Endothelial cell of umbilical vein (primary cell): Measurements from ENCODE around the gene TLE3. TPM values are rescaled to one million over a fixed set of nuclear protein-coding genes. Genes with fewer than 3 reads are reported as not detected.

Source experiments
- BruUV-seq: library from RNA; stranded (reverse); fragments of 400-500 nt; replicated peaks from 2 replicates; lab custom pipeline; 2021; lab: Mats Ljungman, UMichigan
- CTCF ChIA-PET: fragments of 300-600, 350-600 bp; sonication (Branson Sonifier 250); formaldehyde crosslinking; loops from one replicate; lab custom pipeline; 2021; ENCODE audit warnings: antibody characterized with exemption, inconsistent platforms; lab: Charles Lee
- POLR2A ChIA-PET: fragments of 300-600, 350-600 bp; sonication (Branson Sonifier 250); formaldehyde crosslinking; loops from one replicate; lab custom pipeline; 2021; ENCODE audit warnings: antibody characterized with exemption, inconsistent platforms; lab: Charles Lee
- DNase-seq: peaks from one replicate; pipeline ENCODE4 v3.0.0-alpha.2; 2011; ENCODE audit warnings: low read depth, low spot score
- FAIRE-seq: peaks from 2 replicates; lab custom pipeline; 2011; peaks lifted over from hg19 to GRCh38; lab: Jason Lieb, UNC
- H2AFZ ChIP-seq: 2 replicates; pipeline ENCODE4 v1.6.0; 2012; ENCODE audit warnings: low read depth, low read length, control low read depth, inconsistent platforms
- H3K27ac ChIP-seq: 2 replicates; pipeline ENCODE4 v1.5.1; 2011; ENCODE audit warnings: low read depth, mild to moderate bottlenecking, control low read depth, low read length, moderate library complexity; ENCODE audit not compliant: insufficient read depth
- H3K27me3 ChIP-seq, 2 experiments: 2 replicates each; pipeline versions ENCODE4 v1.6.0 to v1.6.1; 2011; ENCODE audit warnings: low read length in 2 of 2, mixed read lengths in 1 of 2; ENCODE audit not compliant: control insufficient read depth in 2 of 2, insufficient read depth in 2 of 2
- H3K36me3 ChIP-seq, 2 experiments: 2 replicates in 1 of 2; 3 replicates in 1 of 2; pipeline ENCODE4 v1.5.1; 2011; ENCODE audit warnings: low read length in 2 of 2, mild to moderate bottlenecking in 1 of 2, moderate library complexity in 1 of 2; ENCODE audit not compliant: control insufficient read depth in 2 of 2, insufficient read depth in 2 of 2; ENCODE audit errors: extremely low read depth in 1 of 2
- H3K4me1 ChIP-seq: 3 replicates; pipeline ENCODE4 v1.5.1; 2011; ENCODE audit warnings: mild to moderate bottlenecking, low read length; ENCODE audit not compliant: control insufficient read depth, insufficient read depth; ENCODE audit errors: extremely low read depth
- H3K4me2 ChIP-seq: 2 replicates; pipeline ENCODE4 v1.6.1; 2011; ENCODE audit warnings: low read length, control low read depth, mixed read lengths; ENCODE audit not compliant: insufficient read depth
- H3K4me3 ChIP-seq, 3 experiments: fragments of 200-600 bp in 1 of 3; sonication (generic), shearing (Covaris generic) in 1 of 3; replicated peaks in 1 of 3; 2 replicates each; pipeline ENCODE4 v1.5.1; 2011 to 2016; ENCODE audit warnings: control low read depth in 3 of 3, low read length in 3 of 3, mild to moderate bottlenecking in 2 of 3, inconsistent platforms in 1 of 3, low read depth in 1 of 3, moderate library complexity in 1 of 3; ENCODE audit not compliant: insufficient read depth in 1 of 3
- H3K79me2 ChIP-seq: 2 replicates; pipeline ENCODE4 v1.6.0; 2012; ENCODE audit warnings: low read length, inconsistent platforms; ENCODE audit not compliant: control insufficient read depth, insufficient read depth
- H3K9ac ChIP-seq: replicated peaks from 2 replicates; pipeline ENCODE3; 2011; ENCODE audit warnings: low read length, control low read depth; ENCODE audit not compliant: insufficient read depth; ENCODE audit errors: extremely low read depth
- H3K9me1 ChIP-seq: replicated peaks from 3 replicates; pipeline ENCODE4 v1.6.0; 2011; ENCODE audit warnings: mild to moderate bottlenecking, low read length; ENCODE audit not compliant: control insufficient read depth, insufficient read depth; ENCODE audit errors: extremely low read depth
- H3K9me3 ChIP-seq: replicated peaks from 2 replicates; pipeline ENCODE4 v1.5.1; 2012; ENCODE audit warnings: low read length, inconsistent platforms; ENCODE audit not compliant: control insufficient read depth, insufficient read depth
- H4K20me1 ChIP-seq: replicated peaks from 2 replicates; pipeline ENCODE3; 2011; ENCODE audit warnings: mild to moderate bottlenecking, low read length; ENCODE audit not compliant: control insufficient read depth, insufficient read depth; ENCODE audit errors: extremely low read depth
- CTCF ChIP-seq, 2 donors: IDR thresholded peaks; 1 replicate in 1 of 2; 2 replicates in 1 of 2; pipeline ENCODE4 v1.5.1; 2011; ENCODE audit warnings: low read length in 2 of 2, mild to moderate bottlenecking in 2 of 2, moderate library complexity in 2 of 2, control low read depth in 1 of 2, inconsistent platforms in 1 of 2, low read depth in 1 of 2; ENCODE audit not compliant: insufficient read depth in 1 of 2; ENCODE audit errors: extremely low read depth in 1 of 2
- EZH2 ChIP-seq: IDR thresholded peaks from 2 replicates; pipeline ENCODE4 v1.6.1; 2012; ENCODE audit warnings: borderline replicate concordance, low read depth, mild to moderate bottlenecking, moderate library complexity, low read length, inconsistent platforms; ENCODE audit not compliant: severe bottlenecking
- FOS ChIP-seq: IDR thresholded peaks from 2 replicates; pipeline ENCODE4 v1.6.1; 2011; ENCODE audit warnings: mild to moderate bottlenecking, low read length, moderate library complexity, borderline replicate concordance; ENCODE audit not compliant: insufficient read depth
- GATA2 ChIP-seq: IDR thresholded peaks from 2 replicates; pipeline ENCODE4 v1.7.0; 2011; ENCODE audit warnings: low read depth, mild to moderate bottlenecking, moderate library complexity, mixed read lengths, low read length; ENCODE audit not compliant: insufficient read length, insufficient read depth
- JUN ChIP-seq: IDR thresholded peaks from 2 replicates; pipeline ENCODE4 v1.6.1; 2011; ENCODE audit warnings: borderline replicate concordance, low read depth; ENCODE audit not compliant: insufficient read length, insufficient read depth
- MAX ChIP-seq: IDR thresholded peaks from 2 replicates; pipeline ENCODE4 v1.6.1; 2011; ENCODE audit not compliant: insufficient read depth, insufficient read length
- MYC ChIP-seq: IDR thresholded peaks from one replicate; pipeline ENCODE4 v1.6.1; 2011; ENCODE audit warnings: mild to moderate bottlenecking, low read depth, low read length
- POLR2A ChIP-seq: IDR thresholded peaks from 2 replicates; pipeline ENCODE4 v1.6.1; 2012; ENCODE audit warnings: low read depth, mild to moderate bottlenecking, control low read depth, low read length
- POLR2AphosphoS5 ChIP-seq: IDR thresholded peaks from 2 replicates; pipeline ENCODE4 v1.6.1; 2012; ENCODE audit warnings: low read depth, mild to moderate bottlenecking, control low read depth, low read length, moderate library complexity; ENCODE audit not compliant: insufficient read depth
- dilution Hi-C: fragments of 300-500 bp; cut with MboI; formaldehyde crosslinking; loops from one replicate; pipeline ENCODE4 v1.15.0; 2019; ENCODE audit warnings: low sequenced_read_pairs; ENCODE audit not compliant: extremely low pct_ligation_motif_present
- intact Hi-C: fragments of 100-400 bp; cut with micrococcal nuclease; formaldehyde crosslinking; loops from one replicate; pipeline ENCODE4 v1.10.0; 2022
- polyA plus RNA-seq, 4 experiments: library from polyadenylated mRNA; depleted of rRNA in 3 of 4; stranded (reverse) in 3 of 4; unstranded in 1 of 4; fragments of >200 nt; gene quantifications; 2 replicates each; pipeline versions ENCODE4 v1.2.1 to v1.2.3, GENCODE V29; 2011 to 2012; ENCODE audit warnings: missing spikeins in 1 of 4
- total RNA-seq: library from RNA; stranded (reverse); gene quantifications from 2 replicates; pipeline ENCODE4 v1.2.3, GENCODE V29; 2021

TLE3 gene
- total and polyA plus RNA-seq, 2 donors (not counting 3 experiments of a cell fraction or from before 2014, with no cell fraction given) = 40.5 to 56.9 TPM

- BruUV-seq = no TSS peak
- H3K9ac ChIP-seq = no peak overlapping the region
- no peaks in the 10 kb centered on the region for H3K36me3 ChIP-seq
- H3K27ac ChIP-seq = no peak overlapping the region
- TF ChIP-seq MAX (no peak), MYC (no peak), EZH2 (no peak), FOS (no peak)
- no peak overlapping the region for H2AFZ ChIP-seq
- no peaks in the 10 kb centered on the region for H3K9me3 ChIP-seq
- ChIA-PET POLR2A (no interaction called here), CTCF (interaction anchor here (1.6 kb wide), 1 partner anchor 11 kb away, joined by 4 read pairs; no protein-coding TSS in a partner anchor)
- H3K27me3 ChIP-seq = no peaks in the 10 kb centered on the region
- intact Hi-C loops (no loop called here), dilution Hi-C loops (no loop called here)
- H4K20me1 ChIP-seq = no peaks in the 10 kb centered on the region
- H3K4me2 ChIP-seq = no peak overlapping the region
- no peak for DNase-seq
- no peaks in the 10 kb centered on the region for H3K9me1 ChIP-seq
- no peaks in the 10 kb centered on the region for H3K79me2 ChIP-seq
- no peak for FAIRE-seq
- H3K4me3 ChIP-seq = no peak overlapping the region
- no peaks in the 10 kb centered on the region for H3K4me1 ChIP-seq
Measured at GRCh38 chr15:69999392-70000085, 98.2 kb downstream of the TLE3 start.

- DNase-seq (no peak), FAIRE-seq (no peak)
- TF ChIP-seq POLR2AphosphoS5 (no peak), MYC (no peak), JUN (no peak), GATA2 (no peak), EZH2 (no peak), POLR2A (no peak), MAX (no peak), FOS (no peak), CTCF (IDR thresholded peaks at IDR 0.05; ENCODE audit: extremely low read depth in 1 of 2, insufficient read depth in 1 of 2, low read depth in 1 of 2, low read length in 2 of 2) (no peak)
- no peak overlapping the region for H3K4me3 ChIP-seq
- no peaks in the 10 kb centered on the region for H3K9me3 ChIP-seq
- intact Hi-C loops (no loop called here), dilution Hi-C loops (no loop called here)
- no peak overlapping the region for H3K9ac ChIP-seq
- H4K20me1 ChIP-seq = no peaks in the 10 kb centered on the region
- no peaks in the 10 kb centered on the region for H3K79me2 ChIP-seq
- BruUV-seq = no TSS peak
- H3K27ac ChIP-seq = no peak overlapping the region
- no peaks in the 10 kb centered on the region for H3K9me1 ChIP-seq
- no peak overlapping the region for H2AFZ ChIP-seq
- no peak overlapping the region for H3K4me2 ChIP-seq
- H3K36me3 ChIP-seq = no peaks in the 10 kb centered on the region
- H3K4me1 ChIP-seq = no peaks in the 10 kb centered on the region
- ChIA-PET POLR2A (no interaction called here), CTCF (interaction anchor here (0.6 to 1.6 kb wide), 2 partner anchors 12 to 757 kb away, joined by 3 to 4 read pairs; no protein-coding TSS in a partner anchor)
- no peaks in the 10 kb centered on the region for H3K27me3 ChIP-seq
Measured at GRCh38 chr15:69998541-69999391, 99.0 kb downstream of the TLE3 start.
